ENCODE data around the gene ACOX1. TPM values are rescaled to one million over a fixed set of nuclear protein-coding genes. Genes with fewer than 3 reads are reported as not detected.

The ACOX1 gene
- total RNA-seq, 1 experiment from 2014 or later = 22.5 TPM

DNA sequence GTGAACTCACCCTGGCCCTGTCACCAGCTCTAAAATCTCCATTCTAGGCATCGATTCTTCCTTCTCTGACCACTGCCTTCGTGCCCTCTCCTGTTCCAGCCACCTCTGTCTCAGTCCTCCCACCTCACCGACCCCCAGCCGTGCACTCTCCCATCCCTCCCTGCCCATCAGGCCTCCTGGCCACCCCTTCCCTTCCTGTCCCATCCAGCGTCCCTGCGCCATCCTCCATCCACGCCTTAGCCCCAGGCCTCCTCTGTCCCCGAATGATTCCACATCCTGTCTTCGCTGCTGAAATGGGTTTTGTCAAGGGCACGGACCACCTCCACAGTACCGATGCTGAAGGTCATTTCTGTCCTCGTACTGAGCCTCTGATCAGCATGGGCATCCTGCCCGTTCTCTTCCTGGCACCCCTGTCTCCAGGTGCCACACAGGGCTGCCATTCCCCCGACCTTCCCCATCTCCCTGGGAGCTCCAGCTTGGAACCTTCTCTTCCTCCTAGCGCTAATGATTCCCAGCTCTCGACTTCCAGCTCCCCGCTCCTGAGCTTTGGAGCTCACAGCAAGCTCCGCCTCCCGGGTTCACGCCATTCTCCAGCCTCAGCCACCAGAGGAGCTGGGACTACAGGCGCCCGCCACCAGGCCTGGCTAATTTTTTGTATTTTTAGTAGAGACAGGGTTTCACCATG, 84.8 kb downstream of the ACOX1 start:
- H4K20me1 ChIP-seq (ENCODE audit: insufficient read depth, low read depth, low read length) = peaks cover 5% of the 10 kb centered on the region; the same call in 1 of the 2 replicates
- H3K9ac ChIP-seq (ENCODE audit: low read length) = peak overlapping the region; percentile 90; the same call in 1 of the 2 replicates
- H3K9me2 ChIP-seq (replicated peaks; ENCODE audit: insufficient read depth, low read length) = no peaks in the 10 kb centered on the region
- H3K36me3 ChIP-seq (ENCODE audit: insufficient read depth, low read length) = no peaks in the 10 kb centered on the region; the same call in 1 of the 2 replicates
- H3K79me2 ChIP-seq (ENCODE audit: low read length) = peaks cover 23% of the 10 kb centered on the region
- H3K4me3 ChIP-seq (ENCODE audit: low read length) = no peak overlapping the region
- no peak overlapping the region for H2AFZ ChIP-seq (ENCODE audit: low read length)
- H3K9me3 ChIP-seq (ENCODE audit: low read length) = no peaks in the 10 kb centered on the region
- peaks cover 26% of the 10 kb centered on the region for H3K4me1 ChIP-seq (ENCODE audit: low read length)
- H3K4me2 ChIP-seq (ENCODE audit: low read depth, low read length, poor library complexity, severe bottlenecking) = no peak overlapping the region
- DNase-seq = no peak
- no peak overlapping the region for H3K27ac ChIP-seq (ENCODE audit: low read length)
- H3K27me3 ChIP-seq (ENCODE audit: low read length) = no peaks in the 10 kb centered on the region

DNA sequence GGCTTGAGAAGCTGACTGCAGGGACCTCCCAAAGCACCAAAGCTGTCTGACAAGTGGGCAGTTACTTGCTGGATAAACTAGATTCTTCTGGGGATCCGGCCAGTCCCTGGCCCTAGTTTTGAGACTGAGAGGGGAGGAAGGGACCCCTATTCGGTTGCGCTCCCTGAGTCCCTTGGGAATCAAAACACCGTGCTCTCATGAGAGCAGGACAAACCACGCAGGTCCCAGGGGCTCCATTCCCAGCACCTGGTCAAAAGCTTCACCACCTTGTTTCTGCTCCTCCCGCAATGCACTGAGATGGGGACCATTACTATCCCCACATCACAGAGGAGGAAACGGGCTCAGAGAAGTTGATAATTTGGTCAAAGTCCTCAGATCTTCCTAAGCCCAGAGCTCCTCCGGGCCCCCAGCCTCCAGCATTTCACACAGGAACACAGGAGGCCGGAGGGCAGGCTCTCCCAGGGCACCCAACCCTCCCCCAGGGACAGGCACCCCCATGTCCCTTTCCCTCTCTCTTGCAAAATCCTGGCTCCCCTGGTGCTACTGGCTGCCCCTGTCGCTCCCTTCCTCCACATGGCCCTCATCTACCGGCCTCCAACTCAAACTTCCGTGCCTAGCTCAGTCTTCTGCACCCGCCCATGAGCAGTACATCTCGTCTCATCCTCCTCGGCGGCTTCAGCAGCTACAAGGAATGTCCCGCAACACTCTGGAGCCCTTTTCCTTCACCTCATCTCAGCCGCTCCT, 85.5 kb downstream of the ACOX1 start:
- no peak overlapping the region for H3K27ac ChIP-seq (ENCODE audit: low read length)
- H3K9me3 ChIP-seq (ENCODE audit: low read length) = no peaks in the 10 kb centered on the region
- H3K79me2 ChIP-seq (ENCODE audit: low read length) = peaks cover 23% of the 10 kb centered on the region
- no peak for DNase-seq
- H3K4me3 ChIP-seq (ENCODE audit: low read length) = no peak overlapping the region
- peaks cover 26% of the 10 kb centered on the region for H3K4me1 ChIP-seq (ENCODE audit: low read length)
- no peak overlapping the region for H2AFZ ChIP-seq (ENCODE audit: low read length)
- no peak overlapping the region for H3K4me2 ChIP-seq (ENCODE audit: low read depth, low read length, poor library complexity, severe bottlenecking)
- no peaks in the 10 kb centered on the region; the same call in 1 of the 2 replicates for H3K36me3 ChIP-seq (ENCODE audit: insufficient read depth, low read length)
- H3K9ac ChIP-seq (ENCODE audit: low read length) = no peak overlapping the region
- H3K27me3 ChIP-seq (ENCODE audit: low read length) = no peaks in the 10 kb centered on the region
- no peaks in the 10 kb centered on the region for H3K9me2 ChIP-seq (replicated peaks; ENCODE audit: insufficient read depth, low read length)
- peaks cover 5% of the 10 kb centered on the region; the same call in 1 of the 2 replicates for H4K20me1 ChIP-seq (ENCODE audit: insufficient read depth, low read depth, low read length)

GRCh38 chr17:75892556-75893224, 86.3 kb downstream of the ACOX1 start:
- peaks cover 23% of the 10 kb centered on the region for H3K79me2 ChIP-seq (ENCODE audit: low read length)
- no peak for DNase-seq
- no peak overlapping the region for H3K4me3 ChIP-seq (ENCODE audit: low read length)
- H3K27ac ChIP-seq (ENCODE audit: low read length) = no peak overlapping the region
- H3K4me1 ChIP-seq (ENCODE audit: low read length) = peaks cover 26% of the 10 kb centered on the region
- no peaks in the 10 kb centered on the region; the same call in 1 of the 2 replicates for H3K36me3 ChIP-seq (ENCODE audit: insufficient read depth, low read length)
- H4K20me1 ChIP-seq (ENCODE audit: insufficient read depth, low read depth, low read length) = peaks cover 5% of the 10 kb centered on the region; the same call in 1 of the 2 replicates
- no peak overlapping the region for H3K4me2 ChIP-seq (ENCODE audit: low read depth, low read length, poor library complexity, severe bottlenecking)
- H2AFZ ChIP-seq (ENCODE audit: low read length) = no peak overlapping the region
- H3K9ac ChIP-seq (ENCODE audit: low read length) = no peak overlapping the region
- H3K9me2 ChIP-seq (replicated peaks; ENCODE audit: insufficient read depth, low read length) = no peaks in the 10 kb centered on the region
- H3K27me3 ChIP-seq (ENCODE audit: low read length) = no peaks in the 10 kb centered on the region
- H3K9me3 ChIP-seq (ENCODE audit: low read length) = no peaks in the 10 kb centered on the region

GRCh38 chr17:75891605-75892555, 87.1 kb downstream of the ACOX1 start:
- Histone ChIP-seq H3K27ac (ENCODE audit: low read length) (no peak overlapping the region), H3K36me3 (ENCODE audit: insufficient read depth, low read length) (no peaks in the 10 kb centered on the region; the same call in 1 of the 2 replicates), H2AFZ (ENCODE audit: low read length) (no peak overlapping the region), H3K4me1 (ENCODE audit: low read length) (peaks cover 19% of the 10 kb centered on the region), H4K20me1 (ENCODE audit: insufficient read depth, low read depth, low read length) (peaks cover 5% of the 10 kb centered on the region; the same call in 1 of the 2 replicates), H3K9ac (ENCODE audit: low read length) (no peak overlapping the region), H3K4me3 (ENCODE audit: low read length) (no peak overlapping the region), H3K27me3 (ENCODE audit: low read length) (no peaks in the 10 kb centered on the region), H3K79me2 (ENCODE audit: low read length) (peaks cover 23% of the 10 kb centered on the region), H3K9me2 (replicated peaks; ENCODE audit: insufficient read depth, low read length) (no peaks in the 10 kb centered on the region), H3K9me3 (ENCODE audit: low read length) (no peaks in the 10 kb centered on the region), H3K4me2 (ENCODE audit: low read depth, low read length, poor library complexity, severe bottlenecking) (no peak overlapping the region)
- no peak for DNase-seq

Other genes with a start within 250 kb of the ACOX1 start
- 23.9 and 28.3 TPM in 2 replicates for gene GALK1, start 214.0 kb downstream of the ACOX1 start, total RNA-seq (2014; rRNA removed; shearing (Covaris generic); ENCODE audit: low replicate concordance)
- 22.9 and 49.0 TPM in 2 replicates for gene UNK, start 194.4 kb downstream of the ACOX1 start, total RNA-seq (2014; rRNA removed; shearing (Covaris generic); ENCODE audit: low replicate concordance)
- 30.9 and 52.5 TPM in 2 replicates for gene UNC13D, start 134.8 kb downstream of the ACOX1 start, total RNA-seq (2014; rRNA removed; shearing (Covaris generic); ENCODE audit: low replicate concordance)
- gene WBP2, start 123.8 kb downstream of the ACOX1 start, total RNA-seq (2014; rRNA removed; shearing (Covaris generic); ENCODE audit: low replicate concordance) = 27.9 and 42.7 TPM in 2 replicates
- 7.9 and 16.4 TPM in 2 replicates for gene TRIM47, start 100.6 kb downstream of the ACOX1 start, total RNA-seq (2014; rRNA removed; shearing (Covaris generic); ENCODE audit: low replicate concordance)
- 18.4 and 39.5 TPM in 2 replicates for gene TRIM65, start 82.2 kb downstream of the ACOX1 start, total RNA-seq (2014; rRNA removed; shearing (Covaris generic); ENCODE audit: low replicate concordance)
- 33.5 and 42.7 TPM in 2 replicates for gene MRPL38, start 74.3 kb downstream of the ACOX1 start, total RNA-seq (2014; rRNA removed; shearing (Covaris generic); ENCODE audit: low replicate concordance)
- gene FBF1, start 38.1 kb downstream of the ACOX1 start, total RNA-seq (2014; rRNA removed; shearing (Covaris generic); ENCODE audit: low replicate concordance) = 13.5 and 37.0 TPM in 2 replicates
- 5.7 and 23.0 TPM in 2 replicates for gene TEN1, start 74 bp upstream of the ACOX1 start, total RNA-seq (2014; rRNA removed; shearing (Covaris generic); ENCODE audit: low replicate concordance)
- gene CDK3, start 21.7 kb upstream of the ACOX1 start, total RNA-seq (2014; rRNA removed; shearing (Covaris generic); ENCODE audit: low replicate concordance) = 4.7 and 5.1 TPM in 2 replicates
- gene EVPL, start 48.1 kb upstream of the ACOX1 start, total RNA-seq (2014; rRNA removed; shearing (Covaris generic); ENCODE audit: low replicate concordance) = 0.07 and 0.29 TPM in 2 replicates
- gene SRP68, start 93.4 kb upstream of the ACOX1 start, total RNA-seq (2014; rRNA removed; shearing (Covaris generic); ENCODE audit: low replicate concordance) = 12.0 and 18.4 TPM in 2 replicates
- not detected in 2 replicates for gene GALR2, start 95.6 kb upstream of the ACOX1 start, total RNA-seq (2014; rRNA removed; shearing (Covaris generic); ENCODE audit: low replicate concordance)
- not detected in 2 replicates for gene ZACN, start 100.0 kb upstream of the ACOX1 start, total RNA-seq (2014; rRNA removed; shearing (Covaris generic); ENCODE audit: low replicate concordance)
- gene EXOC7, start 124.6 kb upstream of the ACOX1 start, total RNA-seq (2014; rRNA removed; shearing (Covaris generic); ENCODE audit: low replicate concordance) = 55.4 and 69.0 TPM in 2 replicates
- not detected in 2 replicates for gene FOXJ1, start 162.1 kb upstream of the ACOX1 start, total RNA-seq (2014; rRNA removed; shearing (Covaris generic); ENCODE audit: low replicate concordance)